GM12878 (cell line): Measurements from ENCODE around the gene CEBPG. TPM values are rescaled to one million over a fixed set of nuclear protein-coding genes. Genes with fewer than 3 reads are reported as not detected.

Source experiments
- ATAC-seq: fragments of 200-7000 bp; cut with Tn5 transposase; 3 replicates; pipeline ENCODE4 v1.9.1; 2020; ENCODE audit warnings: mild to moderate bottlenecking, moderate library complexity
- BruUV-seq: library from RNA; stranded (reverse); fragments of 400-500 nt; replicated peaks from 2 replicates; lab custom pipeline; 2021; lab: Mats Ljungman, UMichigan
- CTCF ChIA-PET: fragments of 300-600 bp; sonication (Branson Sonifier 250); formaldehyde crosslinking; extraction: SDS; loops from one replicate; lab custom pipeline; 2021; ENCODE audit warnings: inconsistent platforms; lab: Yijun Ruan, JAX
- POLR2A ChIA-PET: fragments of 350-600 bp; formaldehyde crosslinking; extraction: SDS; loops from one replicate; lab custom pipeline; 2021; ENCODE audit warnings: inconsistent platforms; lab: Charles Lee
- RAD21 ChIA-PET: fragments of 300-600 bp; sonication (Branson Sonifier 250); formaldehyde crosslinking; loops from one replicate; lab custom pipeline; 2023; ENCODE audit warnings: antibody characterized with exemption; ENCODE audit not compliant: unreplicated experiment; lab: Charles Lee
- SMC1A ChIA-PET: fragments of 300-600 bp; sonication (Branson Sonifier 250); formaldehyde crosslinking; loops from one replicate; lab custom pipeline; 2023; ENCODE audit not compliant: unreplicated experiment, uncharacterized antibody; lab: Charles Lee
- DNase-seq: peaks from one replicate; pipeline ENCODE4 v3.0.0-alpha.2; 2011; ENCODE audit warnings: low read depth, low spot score
- FAIRE-seq: peaks from 3 replicates; lab custom pipeline; 2011; peaks lifted over from hg19 to GRCh38; lab: Jason Lieb, UNC
- H2AFZ ChIP-seq: 2 replicates; pipeline ENCODE4 v1.6.0; 2011; ENCODE audit warnings: low read depth, low read length, control low read depth; ENCODE audit not compliant: control insufficient read depth
- H3K27ac ChIP-seq: 2 replicates; pipeline ENCODE4 v1.5.1; 2011; ENCODE audit warnings: control low read depth; ENCODE audit not compliant: control insufficient read depth, insufficient read depth
- H3K27me3 ChIP-seq, 2 experiments: replicated peaks in 1 of 2; 2 replicates each; pipeline versions ENCODE4 v1.6.0 to v1.6.1; 2011; ENCODE audit warnings: low read length in 1 of 2; ENCODE audit not compliant: control insufficient read depth in 2 of 2, insufficient read depth in 2 of 2
- H3K36me3 ChIP-seq, 2 experiments: 2 replicates each; pipeline ENCODE4 v1.5.1; 2011; ENCODE audit warnings: low read length in 1 of 2; ENCODE audit not compliant: control insufficient read depth in 2 of 2, insufficient read depth in 2 of 2
- H3K4me1 ChIP-seq: 2 replicates; pipeline ENCODE4 v1.6.1; 2011; ENCODE audit warnings: mild to moderate bottlenecking, low read length, moderate library complexity, mixed read lengths; ENCODE audit not compliant: control insufficient read depth, insufficient read depth
- H3K4me2 ChIP-seq: 2 replicates; pipeline ENCODE4 v1.6.0; 2011; ENCODE audit warnings: control low read depth; ENCODE audit not compliant: control insufficient read depth, insufficient read depth
- H3K4me3 ChIP-seq: fragments of 200-600 bp; sonication (generic); 2 replicates; pipeline ENCODE4 v1.5.1; 2016
- H3K79me2 ChIP-seq: 2 replicates; pipeline ENCODE4 v1.6.0; 2011; ENCODE audit warnings: low read length; ENCODE audit not compliant: control insufficient read depth, insufficient read depth
- H3K9ac ChIP-seq: 2 replicates; pipeline ENCODE4 v1.8.0; 2011; ENCODE audit warnings: low read length, control low read depth, mixed read lengths; ENCODE audit not compliant: control insufficient read depth, insufficient read depth
- H3K9me3 ChIP-seq: replicated peaks from 3 replicates; pipeline ENCODE4 v1.5.1; 2011; ENCODE audit warnings: mild to moderate bottlenecking, low read length; ENCODE audit not compliant: control insufficient read depth, insufficient read depth
- H4K20me1 ChIP-seq: 2 replicates; pipeline ENCODE4 v1.6.0; 2011; ENCODE audit not compliant: control insufficient read depth, insufficient read depth
- ATF7 ChIP-seq: fragments of 450-650 bp; IDR thresholded peaks from 2 replicates; pipeline ENCODE4 v1.6.1; 2016; ENCODE audit warnings: low read depth, mild to moderate bottlenecking
- BRCA1 ChIP-seq: IDR thresholded peaks from 2 replicates; pipeline ENCODE4 v1.6.1; 2011; ENCODE audit warnings: low read depth, low read length, improper control_type of control experiment
- CBX3 ChIP-seq: fragments of 200-600 bp; sonication (generic); IDR thresholded peaks from 2 replicates; pipeline ENCODE4 v1.6.1; 2016; ENCODE audit warnings: low read depth, borderline replicate concordance
- CHD1 ChIP-seq: IDR thresholded peaks from 2 replicates; pipeline ENCODE4 v1.6.1; 2012; ENCODE audit warnings: low read depth, low read length, improper control_type of control experiment
- CHD2 ChIP-seq: IDR thresholded peaks from 2 replicates; pipeline ENCODE4 v1.6.1; 2011; ENCODE audit warnings: low read depth, low read length, improper control_type of control experiment, borderline replicate concordance
- EZH2 ChIP-seq: IDR thresholded peaks from 2 replicates; pipeline ENCODE4 v1.6.1; 2012; ENCODE audit warnings: low read depth, mild to moderate bottlenecking, control low read depth, inconsistent platforms, low read length, borderline replicate concordance; ENCODE audit not compliant: control insufficient read depth
- HDGF ChIP-seq: fragments of 450-650 bp; IDR thresholded peaks from 2 replicates; pipeline ENCODE4 v1.6.1; 2016; ENCODE audit warnings: antibody characterized with exemption
- KAT2A ChIP-seq: conservative IDR thresholded peaks from 2 replicates; pipeline ENCODE4 v1.6.1; 2011; ENCODE audit warnings: low read depth, low read length; ENCODE audit not compliant: control insufficient read depth
- SRF ChIP-seq, 2 experiments: IDR thresholded peaks; 2 replicates each; pipeline ENCODE4 v1.6.1; 2011; ENCODE audit warnings: low read depth in 2 of 2, low read length in 2 of 2, mild to moderate bottlenecking in 1 of 2, moderate library complexity in 1 of 2
- ZNF384 ChIP-seq: IDR thresholded peaks from 2 replicates; pipeline ENCODE4 v1.6.1; 2012; ENCODE audit warnings: low read depth, mild to moderate bottlenecking, low read length, improper control_type of control experiment, borderline replicate concordance
- WGBS: methylation state at CpG from one replicate; pipeline ENCODE4 v1.1.6; 2016; ENCODE audit warnings: low lambda C conversion rate; ENCODE audit not compliant: insufficient replicate concordance, insufficient coverage; ENCODE audit errors: missing lambda C conversion rate; 5-methylcytosine and 5-hydroxymethylcytosine counted together
- in situ Hi-C: fragments of 300-500 bp; cut with MboI; formaldehyde crosslinking; loops from 9 replicates; pipeline ENCODE4 v1.14.3; 2018; ENCODE audit warnings: mixed read lengths
- intact Hi-C: fragments of 100-400 bp; cut with micrococcal nuclease; formaldehyde crosslinking; loops from one replicate; pipeline ENCODE4 v1.14.2; 2022; ENCODE audit not compliant: unreplicated experiment
- polyA plus RNA-seq, 11 experiments: library from polyadenylated mRNA; depleted of rRNA in 4 of 11; unstranded in 6 of 11; stranded (reverse) in 5 of 11; fragments of >200 nt; fragmentation: Nextera tagmentation in 4 of 11; fragmentation: Illumina TruSeq in 1 of 11; extraction: Ambion mirVana in 4 of 11; extraction: Trizol in 1 of 11; gene quantifications; 1 replicate in 1 of 11; 2 replicates in 10 of 11; pipeline versions ENCODE4 v1.2.1 to v1.2.3, GENCODE V29; 2011 to 2016; ENCODE audit warnings: inconsistent platforms in 2 of 11, missing spikeins in 2 of 11, low read depth in 1 of 11
- total RNA-seq, 4 experiments: library from RNA; depleted of rRNA in 3 of 4; stranded (reverse); fragments of >200 nt in 3 of 4; fragmentation: Illumina TruSeq in 1 of 4; extraction: Trizol in 1 of 4; gene quantifications; 2 replicates each; pipeline versions ENCODE4 v1.2.1 to v1.2.3, GENCODE V29; 2013 to 2021
- TF ChIP-seq, protein P1 (sequence below): IDR thresholded peaks from 2 replicates; pipeline ENCODE4 v1.6.1; 2012; ENCODE audit warnings: improper control_type of control experiment, low read depth, low read length; ENCODE audit not compliant: insufficient replicate concordance
- TF ChIP-seq, protein P2 (sequence below): IDR thresholded peaks from 2 replicates; pipeline ENCODE4 v1.6.1; 2012; ENCODE audit warnings: low read depth, low read length, improper control_type of control experiment
- TF ChIP-seq, protein P3 (sequence below): fragments of 450-650 bp; IDR thresholded peaks from 2 replicates; pipeline ENCODE4 v1.6.1; 2018; ENCODE audit warnings: borderline replicate concordance, mild to moderate bottlenecking; ENCODE audit not compliant: partially characterized antibody
- TF ChIP-seq, protein P4 (sequence below): fragments of 150-350 bp; IDR thresholded peaks from 2 replicates; pipeline ENCODE4 v1.6.1; 2014; ENCODE audit warnings: mild to moderate bottlenecking, low read depth, low read length

The CEBPG gene
- total and polyA plus RNA-seq, 10 of the 15 experiments (the other 5 are each of a cell fraction or from before 2014, with no cell fraction given), result 5.2 to 22.4 (median 20.0) TPM

DNA sequence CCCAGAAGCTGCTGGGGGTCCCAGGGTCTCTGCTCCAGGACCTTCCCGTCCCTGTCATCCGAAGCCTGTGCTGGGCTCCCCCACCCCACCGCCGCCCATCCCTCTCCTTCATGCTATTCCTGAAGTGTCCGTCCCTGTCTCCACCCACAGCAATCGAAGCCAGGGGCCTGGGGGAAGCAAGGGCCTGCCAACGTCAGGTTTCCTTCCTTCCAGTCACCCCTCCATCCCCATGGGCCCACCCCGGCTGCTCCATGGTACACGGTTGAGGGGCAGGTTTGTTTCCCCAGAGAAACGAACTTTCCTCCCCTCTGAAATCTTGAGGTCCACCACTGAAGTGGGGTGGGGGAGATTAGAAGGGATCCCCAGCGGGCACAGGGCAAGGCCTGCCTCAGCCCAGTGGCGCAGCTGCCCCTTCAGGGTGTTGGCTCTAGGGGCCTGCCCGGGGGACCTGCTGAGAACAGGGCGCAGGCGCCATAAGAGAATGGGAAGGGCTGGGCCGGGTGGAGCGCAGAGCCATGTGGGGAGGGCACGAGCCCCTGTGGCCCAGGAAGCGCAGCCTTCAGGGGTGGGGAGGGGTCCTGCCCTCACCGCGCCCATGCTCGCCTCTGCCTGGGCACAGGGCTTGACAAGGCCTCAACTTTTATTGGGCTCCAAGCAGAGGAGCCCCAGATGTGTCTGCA is 16.1 kb downstream of the CEBPG start:
- no peaks in the 10 kb centered on the region for H4K20me1 ChIP-seq
- ChIA-PET RAD21 (no interaction called here), CTCF (no interaction called here), POLR2A (no interaction called here), SMC1A (no interaction called here)
- in situ Hi-C loops, result no loop called here
- H3K4me3 ChIP-seq, result no peak overlapping the region
- no peak overlapping the region for H3K27ac ChIP-seq
- H3K9ac ChIP-seq, result no peak overlapping the region
- H2AFZ ChIP-seq, result no peak overlapping the region
- no peaks in the 10 kb centered on the region for H3K79me2 ChIP-seq
- no peaks in the 10 kb centered on the region for H3K27me3 ChIP-seq
- BruUV-seq, result no TSS peak
- no peaks in the 10 kb centered on the region for H3K9me3 ChIP-seq
- no peak for DNase-seq
- FAIRE-seq, result no peak
- ATAC-seq, result no peak
- WGBS, result 82% methylated on average over 22 of the region's 22 CpGs
- no peak overlapping the region for H3K4me2 ChIP-seq
- H3K4me1 ChIP-seq, result no peaks in the 10 kb centered on the region
- intact Hi-C loops, result no loop called here
- H3K36me3 ChIP-seq, result no peaks in the 10 kb centered on the region; a peak in 1 of 4 replicates
- TF ChIP-seq HDGF (no peak), CHD1 (no peak), BRCA1 (no peak), SRF (IDR thresholded peaks at IDR 0.05; ENCODE audit: low read depth in 2 of 2, low read length in 2 of 2) (no peak), KAT2A (no peak), CBX3 (no peak), ZNF384 (no peak), EZH2 (no peak), ATF7 (no peak), CHD2 (no peak)
- TF ChIP-seq, protein P1, sequence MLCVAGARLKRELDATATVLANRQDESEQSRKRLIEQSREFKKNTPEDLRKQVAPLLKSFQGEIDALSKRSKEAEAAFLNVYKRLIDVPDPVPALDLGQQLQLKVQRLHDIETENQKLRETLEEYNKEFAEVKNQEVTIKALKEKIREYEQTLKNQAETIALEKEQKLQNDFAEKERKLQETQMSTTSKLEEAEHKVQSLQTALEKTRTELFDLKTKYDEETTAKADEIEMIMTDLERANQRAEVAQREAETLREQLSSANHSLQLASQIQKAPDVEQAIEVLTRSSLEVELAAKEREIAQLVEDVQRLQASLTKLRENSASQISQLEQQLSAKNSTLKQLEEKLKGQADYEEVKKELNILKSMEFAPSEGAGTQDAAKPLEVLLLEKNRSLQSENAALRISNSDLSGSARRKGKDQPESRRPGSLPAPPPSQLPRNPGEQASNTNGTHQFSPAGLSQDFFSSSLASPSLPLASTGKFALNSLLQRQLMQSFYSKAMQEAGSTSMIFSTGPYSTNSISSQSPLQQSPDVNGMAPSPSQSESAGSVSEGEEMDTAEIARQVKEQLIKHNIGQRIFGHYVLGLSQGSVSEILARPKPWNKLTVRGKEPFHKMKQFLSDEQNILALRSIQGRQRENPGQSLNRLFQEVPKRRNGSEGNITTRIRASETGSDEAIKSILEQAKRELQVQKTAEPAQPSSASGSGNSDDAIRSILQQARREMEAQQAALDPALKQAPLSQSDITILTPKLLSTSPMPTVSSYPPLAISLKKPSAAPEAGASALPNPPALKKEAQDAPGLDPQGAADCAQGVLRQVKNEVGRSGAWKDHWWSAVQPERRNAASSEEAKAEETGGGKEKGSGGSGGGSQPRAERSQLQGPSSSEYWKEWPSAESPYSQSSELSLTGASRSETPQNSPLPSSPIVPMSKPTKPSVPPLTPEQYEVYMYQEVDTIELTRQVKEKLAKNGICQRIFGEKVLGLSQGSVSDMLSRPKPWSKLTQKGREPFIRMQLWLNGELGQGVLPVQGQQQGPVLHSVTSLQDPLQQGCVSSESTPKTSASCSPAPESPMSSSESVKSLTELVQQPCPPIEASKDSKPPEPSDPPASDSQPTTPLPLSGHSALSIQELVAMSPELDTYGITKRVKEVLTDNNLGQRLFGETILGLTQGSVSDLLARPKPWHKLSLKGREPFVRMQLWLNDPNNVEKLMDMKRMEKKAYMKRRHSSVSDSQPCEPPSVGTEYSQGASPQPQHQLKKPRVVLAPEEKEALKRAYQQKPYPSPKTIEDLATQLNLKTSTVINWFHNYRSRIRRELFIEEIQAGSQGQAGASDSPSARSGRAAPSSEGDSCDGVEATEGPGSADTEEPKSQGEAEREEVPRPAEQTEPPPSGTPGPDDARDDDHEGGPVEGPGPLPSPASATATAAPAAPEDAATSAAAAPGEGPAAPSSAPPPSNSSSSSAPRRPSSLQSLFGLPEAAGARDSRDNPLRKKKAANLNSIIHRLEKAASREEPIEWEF, result no peak
- TF ChIP-seq, protein P2, sequence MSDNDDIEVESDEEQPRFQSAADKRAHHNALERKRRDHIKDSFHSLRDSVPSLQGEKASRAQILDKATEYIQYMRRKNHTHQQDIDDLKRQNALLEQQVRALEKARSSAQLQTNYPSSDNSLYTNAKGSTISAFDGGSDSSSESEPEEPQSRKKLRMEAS, result no peak
- TF ChIP-seq, protein P3, sequence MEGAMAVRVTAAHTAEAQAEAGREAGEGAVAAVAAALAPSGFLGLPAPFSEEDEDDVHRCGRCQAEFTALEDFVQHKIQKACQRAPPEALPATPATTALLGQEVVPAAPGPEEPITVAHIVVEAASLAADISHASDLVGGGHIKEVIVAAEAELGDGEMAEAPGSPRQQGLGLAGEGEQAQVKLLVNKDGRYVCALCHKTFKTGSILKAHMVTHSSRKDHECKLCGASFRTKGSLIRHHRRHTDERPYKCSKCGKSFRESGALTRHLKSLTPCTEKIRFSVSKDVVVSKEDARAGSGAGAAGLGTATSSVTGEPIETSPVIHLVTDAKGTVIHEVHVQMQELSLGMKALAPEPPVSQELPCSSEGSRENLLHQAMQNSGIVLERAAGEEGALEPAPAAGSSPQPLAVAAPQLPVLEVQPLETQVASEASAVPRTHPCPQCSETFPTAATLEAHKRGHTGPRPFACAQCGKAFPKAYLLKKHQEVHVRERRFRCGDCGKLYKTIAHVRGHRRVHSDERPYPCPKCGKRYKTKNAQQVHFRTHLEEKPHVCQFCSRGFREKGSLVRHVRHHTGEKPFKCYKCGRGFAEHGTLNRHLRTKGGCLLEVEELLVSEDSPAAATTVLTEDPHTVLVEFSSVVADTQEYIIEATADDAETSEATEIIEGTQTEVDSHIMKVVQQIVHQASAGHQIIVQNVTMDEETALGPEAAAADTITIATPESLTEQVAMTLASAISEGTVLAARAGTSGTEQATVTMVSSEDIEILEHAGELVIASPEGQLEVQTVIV, result no peak
- TF ChIP-seq, protein P4, sequence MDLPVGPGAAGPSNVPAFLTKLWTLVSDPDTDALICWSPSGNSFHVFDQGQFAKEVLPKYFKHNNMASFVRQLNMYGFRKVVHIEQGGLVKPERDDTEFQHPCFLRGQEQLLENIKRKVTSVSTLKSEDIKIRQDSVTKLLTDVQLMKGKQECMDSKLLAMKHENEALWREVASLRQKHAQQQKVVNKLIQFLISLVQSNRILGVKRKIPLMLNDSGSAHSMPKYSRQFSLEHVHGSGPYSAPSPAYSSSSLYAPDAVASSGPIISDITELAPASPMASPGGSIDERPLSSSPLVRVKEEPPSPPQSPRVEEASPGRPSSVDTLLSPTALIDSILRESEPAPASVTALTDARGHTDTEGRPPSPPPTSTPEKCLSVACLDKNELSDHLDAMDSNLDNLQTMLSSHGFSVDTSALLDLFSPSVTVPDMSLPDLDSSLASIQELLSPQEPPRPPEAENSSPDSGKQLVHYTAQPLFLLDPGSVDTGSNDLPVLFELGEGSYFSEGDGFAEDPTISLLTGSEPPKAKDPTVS, result no peak
